PFSK-1 (cell line): ENCODE measurements around the gene SUPT3H.

ENCODE experiments used
- FOXP2 ChIP-seq: optimal IDR thresholded peaks from 2 replicates; pipeline ENCODE3; 2011; ENCODE audit warnings: borderline replicate concordance, control low read depth, inconsistent platforms; ENCODE audit not compliant: insufficient read depth; ENCODE audit errors: extremely low read length, extremely low read depth
- POLR2AphosphoS5 ChIP-seq: IDR thresholded peaks from 2 replicates; pipeline ENCODE4 v1.6.1; 2012; ENCODE audit warnings: low read depth, mild to moderate bottlenecking, control low read depth, low read length, moderate library complexity
- REST ChIP-seq, 2 experiments: IDR thresholded peaks; 2 replicates each; pipeline versions ENCODE4 v1.6.1 to v1.8.0; 2011 to 2012; ENCODE audit warnings: low read depth in 2 of 2, low read length in 2 of 2, control low read depth in 1 of 2, inconsistent platforms in 1 of 2, mild to moderate bottlenecking in 1 of 2, moderate library complexity in 1 of 2; ENCODE audit not compliant: insufficient read depth in 1 of 2
- SIN3A ChIP-seq: IDR thresholded peaks from 2 replicates; pipeline ENCODE4 v1.6.1; 2012; ENCODE audit warnings: mild to moderate bottlenecking, low read length, moderate library complexity, borderline replicate concordance; ENCODE audit not compliant: insufficient read depth
- TAF1 ChIP-seq: IDR thresholded peaks from 2 replicates; pipeline ENCODE4 v1.6.1; 2012; ENCODE audit warnings: low read length, control low read depth, borderline replicate concordance; ENCODE audit not compliant: insufficient read depth

SUPT3H gene

GRCh38 chr6:44951253-44951747 is 426.4 kb downstream of the SUPT3H start:
- TF ChIP-seq REST (IDR thresholded peaks at IDR 0.05; ENCODE audit: insufficient read depth in 1 of 2, low read depth in 2 of 2, low read length in 2 of 2) = no peak
- no peak for TF ChIP-seq FOXP2
- no peak for TF ChIP-seq POLR2AphosphoS5
- TF ChIP-seq SIN3A = no peak
- TF ChIP-seq TAF1 = no peak

- no peak for TF ChIP-seq REST (IDR thresholded peaks at IDR 0.05; ENCODE audit: insufficient read depth in 1 of 2, low read depth in 2 of 2, low read length in 2 of 2)
- no peak for TF ChIP-seq TAF1
- TF ChIP-seq POLR2AphosphoS5 = no peak
- TF ChIP-seq SIN3A = no peak
- no peak for TF ChIP-seq FOXP2
Observed at GRCh38 chr6:44949596-44950201, 428.0 kb downstream of the SUPT3H start.

DNA sequence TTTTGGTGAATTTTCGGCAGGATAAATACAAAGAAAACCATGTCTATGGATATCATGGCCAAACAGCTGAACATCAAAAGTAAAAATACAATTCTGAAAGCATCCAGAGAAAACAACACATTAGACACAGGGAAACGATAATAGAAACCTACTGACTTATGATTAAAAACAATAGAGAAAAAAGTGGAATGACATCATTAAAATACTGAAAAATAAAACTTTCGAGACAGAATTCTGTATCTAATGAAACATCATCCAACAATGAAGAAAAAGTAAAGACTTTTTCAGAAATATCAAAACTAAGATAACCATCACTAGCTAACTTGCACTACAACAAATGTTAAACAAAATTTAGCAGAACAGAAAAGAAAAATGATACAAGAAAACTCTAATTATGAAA is 434.2 kb downstream of the SUPT3H start:
- TF ChIP-seq REST (IDR thresholded peaks at IDR 0.05; ENCODE audit: insufficient read depth in 1 of 2, low read depth in 2 of 2, low read length in 2 of 2) = no peak
- TF ChIP-seq TAF1 = no peak
- TF ChIP-seq FOXP2 = no peak
- TF ChIP-seq POLR2AphosphoS5 = no peak
- no peak for TF ChIP-seq SIN3A

GRCh38 chr6:44942798-44943197 is 434.9 kb downstream of the SUPT3H start:
- TF ChIP-seq FOXP2 = no peak

- TF ChIP-seq REST (IDR thresholded peaks at IDR 0.05; ENCODE audit: insufficient read depth in 1 of 2, low read depth in 2 of 2, low read length in 2 of 2) (no peak), SIN3A (no peak), TAF1 (no peak), FOXP2 (no peak), POLR2AphosphoS5 (no peak)
Observed at GRCh38 chr6:44942201-44942600, 435.5 kb downstream of the SUPT3H start.
